Heart left ventricle (tissue), 16 donors: ENCODE data around the gene MRPL38. TPM values are rescaled to one million over a fixed set of nuclear protein-coding genes. Genes with fewer than 3 reads are reported as not detected.

Experiments
- ATAC-seq, 4 donors: fragments of 200-7000 bp; cut with Tn5 transposase; one replicate each; pipeline ENCODE4 v1.9.1; 2020 to 2022; ENCODE audit warnings: moderate library complexity in 4 of 4, mild to moderate bottlenecking in 3 of 4, moderate number of reproducible peaks in 1 of 4
- DNase-seq, 5 donors: peaks; one replicate each; pipeline ENCODE4 v3.0.0-alpha.2; 2020
- H3K27ac ChIP-seq, 12 donors: fragments of 200-600 bp; sonication (generic) in 4 of 12; one replicate each; pipeline versions ENCODE4 v1.5.0 to v1.8.0; 2016 to 2022; ENCODE audit warnings: mild to moderate bottlenecking in 2 of 12
- H3K27me3 ChIP-seq, 9 donors: fragments of 200-600 bp; sonication (generic) in 2 of 9; one replicate each; pipeline versions ENCODE4 v1.5.1 to v1.8.0; 2016 to 2022; ENCODE audit warnings: mild to moderate bottlenecking in 3 of 9
- H3K36me3 ChIP-seq, 9 donors: fragments of 200-600 bp; sonication (generic) in 2 of 9; one replicate each; pipeline versions ENCODE4 v1.5.0 to v1.8.0; 2018 to 2022; ENCODE audit warnings: mild to moderate bottlenecking in 2 of 9
- H3K4me1 ChIP-seq, 12 donors: fragments of 200-600 bp; sonication (generic) in 4 of 12; one replicate each; pipeline versions ENCODE4 v1.5.0 to v1.8.0; 2016 to 2022; ENCODE audit warnings: mild to moderate bottlenecking in 3 of 12
- H3K4me3 ChIP-seq, 12 donors: fragments of 200-600 bp; sonication (generic) in 4 of 12; one replicate each; pipeline versions ENCODE4 v1.5.0 to v1.8.0; 2017 to 2022; ENCODE audit warnings: mild to moderate bottlenecking in 9 of 12, moderate library complexity in 4 of 12
- H3K9me3 ChIP-seq, 12 donors: fragments of 200-600 bp; sonication (generic) in 4 of 12; one replicate each; pipeline versions ENCODE4 v1.5.0 to v1.8.0; 2016 to 2022; ENCODE audit warnings: mild to moderate bottlenecking in 1 of 12
- POLR2A ChIP-seq, 2 donors: fragments of 450-650 bp; IDR thresholded peaks; one replicate each; pipeline ENCODE4 v1.6.1; 2017; ENCODE audit warnings: antibody characterized with exemption in 2 of 2, mild to moderate bottlenecking in 2 of 2, moderate library complexity in 2 of 2
- WGBS, 4 donors: extraction: QIAGEN DNeasy Blood & Tissue Kit in 2 of 4; methylation state at CpG; one replicate each; pipeline versions ENCODE4 v1.1.5 to v1.1.7; 2013 to 2018; 5-methylcytosine and 5-hydroxymethylcytosine counted together
- intact Hi-C, 10 donors: fragments of 100-400 bp; cut with DNase I; formaldehyde crosslinking; loops; one replicate each; pipeline versions ENCODE4 v1.11.1 to v1.14.2; 2022
- polyA plus RNA-seq, 2 donors: library from polyadenylated mRNA; stranded (reverse); fragments of 200-250 nt; gene quantifications; one replicate each; pipeline ENCODE4 v1.2.3, GENCODE V29; 2013
- total RNA-seq, 9 donors: library from RNA; depleted of rRNA in 2 of 9; stranded (reverse); fragments of >200 nt in 2 of 9; fragmentation: NEBNext Ultra II Directional in 3 of 9; extraction: Animal tissue kit (Norgen Biotek cat#: 25700) in 3 of 9; gene quantifications; one replicate each; pipeline versions ENCODE4 v1.1.0 to v1.2.4, GENCODE V29; 2016 to 2023
- TF ChIP-seq, protein P1 (sequence below), 12 donors: fragments of 200-600 bp; sonication (generic) in 4 of 12; IDR thresholded peaks; one replicate each; pipeline versions ENCODE4 v1.5.0 to v1.8.0; 2018 to 2022; ENCODE audit warnings: antibody characterized with exemption in 12 of 12, mild to moderate bottlenecking in 5 of 12
- donor health status: ischemic (EF 13 %, LVEDD 7.1; RV severe dilation, severe dysfunction).
- donor health status: healthy with polysubstance abuse.
- donor health status: DM: no; HTN: yes; CAD: no.
- donor health status: DM: no; HTN: no; CAD: no.
- donor health status: ischemic (EF 25% LVEDD 6.9; RV normal size, moderate dysfunction).
- donor health status: ischemic (EF 25% LVEDD 5.7; RV mildly dilated, moderate dysfunction).
- donor health status: healthy.
- donor health status: DM: yes; HTN: yes; CAD: no.
- donor health status: ischemic (EF 35%, LVEDD 5.7; RV mildly dilated, moderate dysfunction).
- donor health status: nonischemic (EF 11% LVEDD 7.7; RV severe dilation, severe dysfunction).
- donor health status: DM: yes; HTN: yes; CAD: no.
- donor health status: PGD.
- donor health status: ischemic (EF 29% LVEDD 5.4; RV normal size, mild dysfunction).
- donor health status: nonischemic (EF 23%, LVEDD 6.1; RV moderate dilation, normal function).

The MRPL38 gene
- total and polyA plus RNA-seq, 11 donors: 54.8 to 126 (median 106) TPM

DNA sequence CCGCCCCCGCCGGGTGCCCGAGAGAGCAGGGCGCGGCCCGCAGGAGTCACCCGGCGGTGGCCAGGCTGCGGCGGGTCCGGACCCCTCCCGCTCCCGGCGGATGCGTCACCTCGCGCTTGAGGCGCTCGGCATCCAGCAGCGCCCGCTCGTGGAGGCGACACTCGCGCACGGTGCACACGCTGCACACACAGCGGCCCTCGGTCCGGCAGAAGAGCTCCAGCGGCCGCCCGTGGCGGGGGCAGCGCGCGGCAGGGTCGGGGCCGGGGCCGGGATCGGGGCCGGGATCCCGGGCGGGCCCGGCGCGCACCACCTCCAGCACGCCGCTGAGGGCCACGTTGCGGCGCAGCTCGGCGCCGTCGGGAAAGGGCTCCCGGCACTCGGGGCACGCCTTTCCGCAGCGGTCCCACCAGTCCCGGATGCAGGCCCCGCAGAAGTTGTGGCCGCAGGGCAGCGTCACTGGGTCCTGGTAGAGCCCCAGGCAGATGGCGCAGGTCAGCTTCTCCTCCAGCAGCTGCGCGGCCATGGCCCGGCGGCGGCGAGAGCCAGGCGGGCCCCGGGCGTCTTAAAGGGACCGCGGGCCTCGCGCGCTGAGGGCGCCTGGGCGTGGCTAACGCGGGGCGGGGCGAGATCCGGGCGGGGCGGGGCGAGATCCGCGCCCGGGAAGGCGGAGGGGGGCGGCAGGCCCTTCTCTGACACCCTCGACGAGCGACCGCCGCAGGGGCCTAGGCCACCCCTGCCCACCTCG, 8.1 kb downstream of the MRPL38 start, which contains the start of gene TRIM65:
TSS of gene TRIM65 (minus strand) at position 537 of the 745 bp plus-strand sequence. CDS start at position 523, 14 bp downstream.
- H3K36me3 ChIP-seq: peaks cover 0 to 52% (median 39%) of the 10 kb centered on the region in 9 donors

DNA sequence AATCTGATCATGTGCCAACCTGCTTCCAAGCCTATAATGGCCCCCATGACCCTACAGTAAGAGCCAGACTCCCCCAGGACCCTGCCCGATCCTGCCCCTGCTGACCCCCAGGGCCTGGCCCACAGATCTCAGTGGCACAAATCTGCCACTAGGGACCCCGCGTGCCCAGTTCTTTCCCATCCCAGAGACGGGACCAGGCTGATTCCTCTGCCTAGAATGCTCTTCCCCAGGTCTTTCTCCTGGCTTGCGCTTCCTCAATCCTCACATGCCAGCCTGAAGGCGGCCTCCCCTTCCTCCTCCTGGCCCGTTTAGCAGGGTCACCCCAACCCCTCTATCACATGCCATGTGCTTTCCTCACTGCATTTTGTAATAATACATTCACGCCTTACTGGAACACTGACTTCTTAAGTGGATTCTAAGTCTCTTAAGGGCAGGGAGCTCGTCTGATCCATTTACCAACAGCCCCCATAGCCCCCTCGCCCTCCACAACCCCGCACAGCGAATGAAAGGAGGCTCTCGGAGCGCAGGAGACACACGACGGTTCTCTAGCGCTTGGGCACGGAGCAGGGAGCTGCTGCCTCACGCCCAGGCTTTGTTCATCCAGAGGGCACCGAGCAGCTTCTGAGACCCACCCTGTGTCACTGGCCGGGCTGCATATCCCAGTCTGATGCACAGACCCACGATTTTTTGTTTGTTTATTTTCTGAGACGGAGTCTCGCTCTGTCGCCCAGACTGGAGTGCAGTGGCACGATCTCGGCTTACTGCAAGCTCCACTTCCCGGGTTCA, 9.1 kb downstream of the MRPL38 start:
- DNase-seq: no peak
- H3K27ac ChIP-seq: peak overlapping the region; percentile 88 to 99 (median 94)
- peak overlapping the region; percentile 48 to 97 (median 80) for H3K4me3 ChIP-seq
- WGBS, 4 donors: 45 to 51% (median 48%) methylated on average over 27 to 28 of the region's 28 CpGs
- H3K9me3 ChIP-seq: no peaks in the 10 kb centered on the region
- H3K4me1 ChIP-seq: peaks cover 0 to 32% (median 24%) of the 10 kb centered on the region in 12 donors
- H3K36me3 ChIP-seq: peaks cover 0 to 52% (median 38%) of the 10 kb centered on the region in 9 donors
- no peaks in the 10 kb centered on the region for H3K27me3 ChIP-seq
- TF ChIP-seq POLR2A (IDR thresholded peaks at IDR 0.05): no peak
- TF ChIP-seq, protein P1, sequence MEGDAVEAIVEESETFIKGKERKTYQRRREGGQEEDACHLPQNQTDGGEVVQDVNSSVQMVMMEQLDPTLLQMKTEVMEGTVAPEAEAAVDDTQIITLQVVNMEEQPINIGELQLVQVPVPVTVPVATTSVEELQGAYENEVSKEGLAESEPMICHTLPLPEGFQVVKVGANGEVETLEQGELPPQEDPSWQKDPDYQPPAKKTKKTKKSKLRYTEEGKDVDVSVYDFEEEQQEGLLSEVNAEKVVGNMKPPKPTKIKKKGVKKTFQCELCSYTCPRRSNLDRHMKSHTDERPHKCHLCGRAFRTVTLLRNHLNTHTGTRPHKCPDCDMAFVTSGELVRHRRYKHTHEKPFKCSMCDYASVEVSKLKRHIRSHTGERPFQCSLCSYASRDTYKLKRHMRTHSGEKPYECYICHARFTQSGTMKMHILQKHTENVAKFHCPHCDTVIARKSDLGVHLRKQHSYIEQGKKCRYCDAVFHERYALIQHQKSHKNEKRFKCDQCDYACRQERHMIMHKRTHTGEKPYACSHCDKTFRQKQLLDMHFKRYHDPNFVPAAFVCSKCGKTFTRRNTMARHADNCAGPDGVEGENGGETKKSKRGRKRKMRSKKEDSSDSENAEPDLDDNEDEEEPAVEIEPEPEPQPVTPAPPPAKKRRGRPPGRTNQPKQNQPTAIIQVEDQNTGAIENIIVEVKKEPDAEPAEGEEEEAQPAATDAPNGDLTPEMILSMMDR (IDR thresholded peaks at IDR 0.05): peak in 4 of 12 donors; percentile 8 to 27 (median 14)
- intact Hi-C loops: loop anchor here in 9 of 10 donors (1.0 to 10.0 kb wide), 9 partner anchors 17 to 131 kb away; partner anchors contain the start of genes WBP2 (in 5 of the 9), TRIM47 (in 2 of the 9), GALK1 (in 1 of the 9) and UNC13D (in 1 of the 9)
- ATAC-seq: no peak

More for the DNA sequence above, 8.1 kb downstream of the MRPL38 start, which contains the start of gene TRIM65:
- peaks cover 0 to 32% (median 24%) of the 10 kb centered on the region in 12 donors for H3K4me1 ChIP-seq
- ATAC-seq (peak; percentile 61 to 87 (median 85)), DNase-seq (peak; percentile 88 to 94 (median 90))
- H3K9me3 ChIP-seq: no peaks in the 10 kb centered on the region
- H3K4me3 ChIP-seq: peak within 1 kb of the TSS; percentile 48 to 97 (median 80)
- no peaks in the 10 kb centered on the region for H3K27me3 ChIP-seq
- peak within 1 kb of the TSS; percentile 88 to 99 (median 94) for H3K27ac ChIP-seq
- peak in 1 of 2 donors; percentile 84 for TF ChIP-seq POLR2A (IDR thresholded peaks at IDR 0.05)
- TF ChIP-seq, protein P1 (IDR thresholded peaks at IDR 0.05): peak in 11 of 12 donors; percentile 28 to 73 (median 55)
- WGBS, 4 donors: 0 to 1% (median 1%) methylated on average over 12 to 102 of the region's 102 CpGs
- intact Hi-C loops: loop anchor here in 8 of 10 donors (1.0 to 10.0 kb wide), 8 partner anchors 39 to 132 kb away; partner anchors contain the start of genes WBP2 (in 5 of the 8), GALK1 (in 1 of the 8), UNC13D (in 1 of the 8) and UNK (in 1 of the 8)

DNA sequence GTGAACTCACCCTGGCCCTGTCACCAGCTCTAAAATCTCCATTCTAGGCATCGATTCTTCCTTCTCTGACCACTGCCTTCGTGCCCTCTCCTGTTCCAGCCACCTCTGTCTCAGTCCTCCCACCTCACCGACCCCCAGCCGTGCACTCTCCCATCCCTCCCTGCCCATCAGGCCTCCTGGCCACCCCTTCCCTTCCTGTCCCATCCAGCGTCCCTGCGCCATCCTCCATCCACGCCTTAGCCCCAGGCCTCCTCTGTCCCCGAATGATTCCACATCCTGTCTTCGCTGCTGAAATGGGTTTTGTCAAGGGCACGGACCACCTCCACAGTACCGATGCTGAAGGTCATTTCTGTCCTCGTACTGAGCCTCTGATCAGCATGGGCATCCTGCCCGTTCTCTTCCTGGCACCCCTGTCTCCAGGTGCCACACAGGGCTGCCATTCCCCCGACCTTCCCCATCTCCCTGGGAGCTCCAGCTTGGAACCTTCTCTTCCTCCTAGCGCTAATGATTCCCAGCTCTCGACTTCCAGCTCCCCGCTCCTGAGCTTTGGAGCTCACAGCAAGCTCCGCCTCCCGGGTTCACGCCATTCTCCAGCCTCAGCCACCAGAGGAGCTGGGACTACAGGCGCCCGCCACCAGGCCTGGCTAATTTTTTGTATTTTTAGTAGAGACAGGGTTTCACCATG, 10.5 kb downstream of the MRPL38 start:
- no peak for DNase-seq
- Histone ChIP-seq H3K4me1 (peaks cover 0 to 32% (median 24%) of the 10 kb centered on the region in 12 donors), H3K4me3 (peak overlapping the region in 1 of 12 donors; percentile 9), H3K9me3 (no peaks in the 10 kb centered on the region), H3K27ac (peak overlapping the region in 1 of 12 donors; percentile 94), H3K36me3 (peaks cover 0 to 51% (median 38%) of the 10 kb centered on the region in 9 donors), H3K27me3 (no peaks in the 10 kb centered on the region)
- TF ChIP-seq POLR2A (IDR thresholded peaks at IDR 0.05): no peak
- TF ChIP-seq, protein P1 (IDR thresholded peaks at IDR 0.05): no peak
- intact Hi-C loops: loop anchor here in 6 of 10 donors (2.0 to 10.0 kb wide), 6 partner anchors 15 to 129 kb away; partner anchors contain the start of genes TRIM47 (in 2 of the 6), GALK1 (in 1 of the 6), UNC13D (in 1 of the 6) and UNK (in 1 of the 6)
- WGBS, 4 donors: 80 to 85% (median 81%) methylated on average over 22 of the region's 22 CpGs
- no peak for ATAC-seq
